Endothelial cell of umbilical vein (primary cell): ENCODE measurements around the gene FAM153A.
"Not testable (repeated sequence)": the region's sequence is repeated elsewhere in the genome, so short reads cannot be mapped to it uniquely, and the experiment has no call there.

Experiments
- CTCF ChIP-seq, 2 donors: IDR thresholded peaks; 1 replicate in 1 of 2; 2 replicates in 1 of 2; pipeline ENCODE4 v1.5.1; 2011; ENCODE audit warnings: low read length in 2 of 2, mild to moderate bottlenecking in 2 of 2, moderate library complexity in 2 of 2, control low read depth in 1 of 2, inconsistent platforms in 1 of 2, low read depth in 1 of 2; ENCODE audit not compliant: insufficient read depth in 1 of 2; ENCODE audit errors: extremely low read depth in 1 of 2
- EZH2 ChIP-seq: IDR thresholded peaks from 2 replicates; pipeline ENCODE4 v1.6.1; 2012; ENCODE audit warnings: borderline replicate concordance, low read depth, mild to moderate bottlenecking, moderate library complexity, low read length, inconsistent platforms; ENCODE audit not compliant: severe bottlenecking
- JUN ChIP-seq: IDR thresholded peaks from 2 replicates; pipeline ENCODE4 v1.6.1; 2011; ENCODE audit warnings: borderline replicate concordance, low read depth; ENCODE audit not compliant: insufficient read length, insufficient read depth
- MAX ChIP-seq: IDR thresholded peaks from 2 replicates; pipeline ENCODE4 v1.6.1; 2011; ENCODE audit not compliant: insufficient read depth, insufficient read length
- MYC ChIP-seq: IDR thresholded peaks from one replicate; pipeline ENCODE4 v1.6.1; 2011; ENCODE audit warnings: mild to moderate bottlenecking, low read depth, low read length
- POLR2A ChIP-seq: IDR thresholded peaks from 2 replicates; pipeline ENCODE4 v1.6.1; 2012; ENCODE audit warnings: low read depth, mild to moderate bottlenecking, control low read depth, low read length

- TF ChIP-seq CTCF (IDR thresholded peaks at IDR 0.05; ENCODE audit: extremely low read depth in 1 of 2, insufficient read depth in 1 of 2, low read depth in 1 of 2, low read length in 2 of 2); MYC; EZH2; POLR2A; MAX; JUN: not testable (repeated sequence)
Measured at GRCh38 chr5:177808420-177808819, 25.7 kb upstream of the FAM153A start.
